ENCODE measurements around the gene COLQ.

The COLQ gene

DNA sequence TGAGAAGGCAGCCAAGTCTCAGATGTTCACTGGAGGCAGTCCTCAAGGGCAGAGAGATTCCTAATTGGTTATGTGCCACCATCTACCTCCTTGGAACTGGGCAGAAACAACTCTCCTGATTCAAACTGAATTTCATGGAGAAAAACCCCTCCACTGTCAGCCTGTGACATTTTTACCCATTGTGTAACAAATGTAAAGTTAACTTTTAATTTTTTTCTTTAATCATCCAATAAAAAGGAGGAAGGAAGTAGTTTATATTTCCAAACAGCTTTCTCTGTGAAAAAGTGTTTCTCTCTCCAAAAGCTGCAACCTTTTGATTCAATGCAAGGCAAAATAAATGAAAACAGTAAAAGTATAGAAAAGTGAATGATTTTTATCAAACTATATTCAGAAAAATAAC lies 510 bp upstream of the COLQ start:
- DNase-seq (ENCODE audit: low read depth), result no peak
- H3K4me3 ChIP-seq (ENCODE audit: low read depth, low read length), result no peak overlapping the region

DNA sequence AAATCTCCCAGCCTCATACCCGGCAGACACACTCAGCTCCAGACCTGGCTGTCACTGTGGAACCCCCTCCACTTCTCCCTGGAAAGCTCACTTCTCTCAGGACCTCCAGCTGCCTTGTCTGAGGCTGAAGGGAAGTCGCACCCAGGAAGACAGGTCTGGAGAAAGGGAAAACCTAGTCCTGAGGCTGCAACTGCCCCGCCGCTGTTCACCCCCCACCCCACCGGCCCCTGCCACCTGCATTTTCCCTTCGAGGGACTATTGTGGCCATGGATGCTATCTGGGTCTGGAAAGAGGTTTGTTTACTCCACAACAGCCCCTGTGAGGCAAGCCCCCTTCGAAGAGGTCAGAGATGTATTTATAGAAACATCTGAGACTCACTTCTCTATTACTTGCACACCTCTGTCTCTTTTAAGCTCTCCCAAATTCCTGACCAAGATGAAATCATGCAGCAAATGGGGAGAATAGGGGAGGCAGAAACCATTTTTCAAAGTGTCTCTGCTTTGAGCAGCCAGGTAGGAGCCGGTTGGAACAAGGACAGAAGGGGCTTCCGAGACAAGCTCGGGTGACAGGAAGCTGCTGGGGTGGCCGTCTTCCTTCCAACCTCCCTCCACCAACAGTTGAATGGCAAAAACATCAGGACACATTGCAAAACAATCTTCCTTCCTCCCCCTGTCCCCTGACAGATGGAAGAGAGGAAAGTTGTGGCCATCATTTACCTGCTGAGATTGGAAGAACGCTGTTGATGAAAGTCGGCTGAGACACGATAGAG lies 518 bp downstream of the COLQ start:
- no peak for DNase-seq (ENCODE audit: low read depth)
- no peak overlapping the region for H3K4me3 ChIP-seq (ENCODE audit: low read depth, low read length)

DNA sequence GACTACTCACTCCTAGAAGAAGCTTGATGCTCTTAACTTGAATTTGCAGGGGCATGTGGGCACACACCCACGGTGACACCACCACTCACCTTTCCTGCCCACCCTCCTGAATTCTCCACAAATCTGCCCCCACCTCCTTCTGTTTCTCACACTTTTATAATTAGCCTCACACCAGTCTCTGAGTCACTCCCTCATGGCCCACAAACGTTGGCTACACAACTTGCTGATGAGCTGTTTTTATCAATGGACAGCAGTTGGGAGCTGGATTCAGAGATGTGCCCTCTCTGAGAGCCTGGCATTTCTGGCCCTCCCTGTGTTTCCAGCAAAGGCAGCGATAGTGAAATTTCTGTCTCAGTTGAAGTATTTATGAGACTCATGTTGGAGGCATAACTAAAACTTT lies 1.3 kb downstream of the COLQ start:
- H3K4me3 ChIP-seq (ENCODE audit: low read depth, low read length), result no peak overlapping the region
- DNase-seq (ENCODE audit: low read depth), result no peak

DNA sequence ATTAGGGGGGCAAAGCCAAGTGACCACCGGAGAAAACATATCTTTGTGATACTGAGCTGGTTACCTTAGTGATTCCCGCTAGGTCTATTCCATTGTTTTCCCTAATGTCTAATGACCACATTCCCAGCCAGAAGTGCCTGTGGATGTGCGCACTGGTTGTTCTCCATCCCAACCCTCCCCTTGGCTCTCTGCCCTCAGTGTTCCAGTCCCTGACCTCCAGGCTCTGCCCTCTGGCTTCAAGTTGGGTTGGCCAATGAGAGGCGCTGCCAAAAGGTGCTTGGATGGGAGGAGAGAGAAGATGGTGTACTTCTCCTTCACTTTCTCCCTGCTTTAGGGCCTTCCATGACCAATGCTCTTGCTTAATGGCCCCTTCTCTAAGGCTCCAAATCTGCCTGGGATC lies 2.4 kb downstream of the COLQ start:
- no peak overlapping the region for H3K4me3 ChIP-seq (ENCODE audit: low read depth, low read length)
- DNase-seq (ENCODE audit: low read depth), result no peak

DNA sequence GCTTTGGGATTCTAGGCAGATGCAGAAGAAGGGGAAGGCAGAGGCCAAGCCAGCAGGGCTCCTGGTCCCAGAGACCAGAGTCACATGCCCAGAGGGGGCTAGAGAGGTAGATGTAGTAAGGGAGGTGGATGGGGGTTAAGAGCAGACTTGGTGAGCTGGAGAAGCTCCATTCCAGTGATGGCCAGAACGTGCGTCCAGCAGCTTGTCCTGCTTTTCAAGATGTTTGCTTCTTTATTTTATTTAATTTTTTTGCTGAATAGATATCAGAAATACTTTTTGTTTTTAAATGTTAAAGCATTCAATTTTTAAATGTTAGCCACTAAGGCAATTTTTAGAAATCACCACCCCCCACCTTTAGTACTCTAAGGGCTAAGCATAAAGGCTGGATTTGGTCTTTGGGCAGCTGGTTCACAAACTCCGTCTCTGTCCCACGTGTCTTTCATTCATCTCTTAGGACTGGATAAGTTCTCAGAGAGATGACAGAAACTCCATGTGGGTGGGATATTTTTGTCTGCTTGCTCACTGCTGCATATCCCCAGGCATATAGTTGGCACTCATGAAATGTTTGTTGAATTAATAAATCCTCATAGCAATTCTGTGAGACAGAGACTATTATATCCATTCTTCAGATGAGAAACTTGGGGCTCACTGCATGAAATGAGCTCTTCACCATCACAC lies 6.7 kb downstream of the COLQ start:
- H3K4me3 ChIP-seq (ENCODE audit: low read depth, low read length), result no peak overlapping the region
- DNase-seq (ENCODE audit: low read depth), result no peak

DNA sequence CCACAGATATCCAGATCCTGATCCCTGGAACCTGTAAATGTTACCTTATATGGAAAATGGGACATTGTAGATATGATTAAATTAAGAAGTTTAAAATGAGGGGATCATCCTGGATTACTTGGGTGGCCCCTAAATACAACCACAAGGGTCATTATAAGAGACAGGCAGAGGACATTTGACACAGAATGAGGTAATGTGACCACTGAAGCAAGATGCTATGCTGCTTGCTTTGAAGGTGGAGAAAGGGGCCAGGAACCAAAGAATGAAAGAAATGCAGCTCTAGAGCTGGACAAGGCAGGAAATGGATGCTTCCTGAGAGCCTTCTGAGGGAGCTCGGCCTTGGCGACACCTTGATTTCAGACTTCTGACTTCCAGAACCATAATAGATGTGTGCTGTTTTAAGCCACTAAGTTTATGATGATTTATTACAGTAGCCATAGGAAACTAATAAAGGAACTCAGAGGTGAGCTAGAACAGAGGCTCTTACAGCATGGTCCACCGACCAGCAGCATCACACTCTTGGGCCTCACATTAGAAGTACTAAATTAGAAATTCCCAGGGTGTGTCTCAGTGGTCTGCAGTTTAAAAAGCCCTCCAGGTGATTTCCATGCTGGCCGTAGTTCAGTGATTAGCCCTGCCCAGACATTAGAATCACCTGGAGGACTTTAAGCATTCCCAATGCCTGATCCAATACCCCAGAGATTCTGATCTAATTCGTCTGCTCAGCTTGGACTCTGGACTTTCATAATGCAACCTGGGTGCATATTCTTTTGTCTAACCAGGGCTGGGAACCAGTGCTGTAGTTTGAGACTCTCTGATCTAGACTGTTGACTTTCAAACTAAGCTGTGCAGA lies 7.5 kb downstream of the COLQ start:
- DNase-seq (ENCODE audit: low read depth), result no peak
- no peak overlapping the region for H3K4me3 ChIP-seq (ENCODE audit: low read depth, low read length)

DNA sequence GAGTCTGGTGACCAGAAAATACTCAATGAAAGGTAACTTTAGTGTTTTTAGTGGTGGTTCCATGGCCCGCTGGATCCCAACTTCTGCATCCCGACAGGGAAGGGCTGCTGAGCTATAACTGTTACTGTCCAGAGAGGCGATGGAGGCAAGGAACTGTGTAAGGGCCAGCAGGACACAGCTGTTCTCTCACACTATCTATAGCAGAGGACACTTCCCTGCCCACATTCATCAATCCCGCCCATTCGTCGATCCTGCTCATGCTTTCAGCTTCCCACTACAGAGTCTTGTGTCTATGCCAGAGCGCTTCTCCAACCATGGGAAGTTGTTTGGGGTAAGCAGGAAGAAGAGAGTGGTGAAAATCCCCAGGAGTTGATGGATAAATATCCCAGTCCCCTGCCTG lies 8.4 kb downstream of the COLQ start:
- no peak overlapping the region for H3K4me3 ChIP-seq (ENCODE audit: low read depth, low read length)
- no peak for DNase-seq (ENCODE audit: low read depth)

DNA sequence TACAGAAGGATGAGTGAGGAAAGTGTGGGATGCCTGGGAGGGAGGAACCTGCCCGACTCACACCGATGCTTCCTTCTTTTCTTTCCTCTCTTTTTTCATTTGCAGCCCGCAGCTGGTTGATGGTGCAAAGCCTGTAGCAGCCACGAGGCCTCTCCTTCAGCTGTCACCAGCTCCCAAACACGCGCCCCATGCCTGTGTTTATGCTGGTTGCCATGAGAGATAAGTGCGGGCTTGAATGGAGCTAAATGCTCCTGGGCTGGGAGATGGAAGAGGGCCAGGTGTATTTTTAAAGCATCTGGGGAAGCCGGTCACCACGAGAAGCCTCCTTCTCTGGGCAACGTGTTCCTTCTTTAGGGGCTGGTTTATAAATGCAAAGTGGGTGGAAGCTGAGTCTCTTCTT lies 9.3 kb downstream of the COLQ start:
- H3K4me3 ChIP-seq (ENCODE audit: low read depth, low read length), result no peak overlapping the region
- DNase-seq (ENCODE audit: low read depth), result no peak

DNA sequence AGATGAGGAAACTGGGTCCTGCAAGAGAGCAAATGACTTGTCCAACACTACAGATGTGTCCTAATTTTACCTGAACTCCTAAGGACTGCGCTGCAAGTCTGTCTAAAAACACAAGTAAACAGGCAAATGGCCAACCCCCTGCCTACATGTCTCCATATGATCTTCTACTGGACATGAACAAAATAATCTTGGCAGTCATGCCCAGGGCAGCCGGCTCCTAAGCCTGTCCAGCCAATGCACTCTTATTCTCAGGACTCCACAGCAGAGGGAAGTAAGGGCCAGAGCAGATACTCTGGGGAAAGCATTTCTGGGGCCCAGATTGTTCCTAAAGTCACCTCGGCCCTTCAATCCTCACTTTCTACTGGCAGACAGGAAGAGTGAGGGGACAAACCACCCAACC lies 10.3 kb downstream of the COLQ start:
- no peak for DNase-seq (ENCODE audit: low read depth)
- H3K4me3 ChIP-seq (ENCODE audit: low read depth, low read length), result no peak overlapping the region

DNA sequence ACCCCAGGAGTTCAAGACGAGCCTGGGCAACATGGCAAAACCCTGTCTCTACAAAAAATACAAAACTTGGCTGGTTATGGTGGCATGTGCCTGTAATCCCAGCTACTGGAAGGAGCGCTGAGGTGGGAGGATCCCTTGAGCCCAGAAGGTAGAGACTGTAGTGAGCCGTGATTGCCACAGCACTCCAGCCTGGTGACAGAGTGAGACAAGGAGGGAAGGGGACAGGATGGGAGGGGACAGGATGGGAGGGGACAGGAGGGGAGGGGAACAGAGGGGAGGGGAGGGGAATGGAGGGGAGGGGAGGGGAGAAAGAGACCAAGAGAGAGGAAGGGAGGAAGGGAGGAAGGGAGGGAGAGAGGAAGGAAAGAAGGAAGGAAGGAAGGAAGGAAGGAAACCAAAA lies 11.0 kb downstream of the COLQ start:
- DNase-seq (ENCODE audit: low read depth), result no peak
- H3K4me3 ChIP-seq (ENCODE audit: low read depth, low read length), result no peak overlapping the region

DNA sequence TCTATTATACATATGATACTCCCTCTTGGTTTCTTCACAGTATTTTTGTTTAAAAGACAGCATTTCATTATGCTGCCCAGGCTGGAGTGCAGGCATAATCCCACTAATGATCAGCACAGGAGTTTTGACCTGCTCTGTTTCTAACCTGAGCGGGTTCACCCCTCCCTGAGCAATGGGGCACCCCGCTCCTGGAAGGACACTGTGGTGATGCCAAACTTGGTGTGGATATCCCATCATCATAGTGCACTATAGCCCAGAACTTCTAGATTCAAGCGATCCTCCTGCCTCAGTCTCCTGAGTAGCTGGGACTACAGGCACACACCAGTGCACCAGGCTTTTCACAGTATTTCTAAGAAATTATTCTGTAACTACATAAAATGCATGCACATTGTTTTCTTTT lies 14.9 kb downstream of the COLQ start:
- no peak for DNase-seq (ENCODE audit: low read depth)
- no peak overlapping the region for H3K4me3 ChIP-seq (ENCODE audit: low read depth, low read length)

DNA sequence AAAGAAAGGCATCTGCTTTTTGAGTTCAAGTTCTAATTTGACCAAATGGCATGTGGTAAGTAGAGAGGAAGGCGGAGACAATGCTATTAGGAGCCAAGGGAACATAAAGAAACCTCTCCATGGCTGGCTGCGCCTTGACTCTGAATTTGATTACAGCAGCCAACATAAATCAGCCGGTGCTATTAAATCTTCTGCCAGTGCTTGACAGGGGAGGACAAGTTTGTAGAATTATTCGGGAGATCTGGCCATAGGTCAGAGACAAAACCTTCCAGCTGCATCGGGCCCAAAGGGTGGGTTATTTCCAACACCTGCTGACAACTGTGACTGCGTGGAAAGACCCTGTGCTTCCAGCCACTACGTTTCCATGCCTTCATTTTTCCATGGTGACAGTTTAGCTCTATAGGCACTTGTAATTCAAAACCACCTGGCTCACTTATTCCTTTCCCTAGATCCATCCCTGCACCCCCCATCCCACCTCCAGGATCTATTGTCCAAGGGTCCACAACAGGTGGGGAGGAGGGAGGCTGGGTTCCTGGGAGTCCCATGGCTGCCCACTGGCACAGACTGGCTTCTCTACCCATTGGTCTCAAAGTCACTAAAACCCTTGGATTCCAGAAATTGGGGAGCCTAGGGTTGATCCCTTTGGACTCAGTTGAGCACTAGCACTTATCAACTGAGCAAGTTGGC lies 15.9 kb downstream of the COLQ start:
- H3K4me3 ChIP-seq (ENCODE audit: low read depth, low read length), result no peak overlapping the region
- no peak for DNase-seq (ENCODE audit: low read depth)

DNA sequence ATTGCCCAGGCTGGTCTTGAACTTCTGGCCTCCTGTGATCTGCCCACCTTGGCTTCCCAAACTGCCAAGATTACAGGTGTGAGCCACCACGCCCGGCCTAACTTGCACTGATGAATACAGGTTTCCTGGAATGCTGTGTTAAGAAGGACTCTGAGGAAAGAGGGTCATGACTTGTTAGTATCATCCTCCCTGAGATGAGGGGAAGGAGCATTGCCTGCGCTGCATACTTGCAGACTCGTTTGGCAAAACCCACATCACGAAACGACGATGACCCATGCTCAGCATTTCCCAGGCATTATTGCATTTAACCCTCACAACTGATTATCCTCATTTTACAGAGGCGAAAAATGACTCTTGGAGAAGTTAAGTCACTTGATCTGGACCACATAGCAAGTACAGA lies 18.9 kb downstream of the COLQ start:
- DNase-seq (ENCODE audit: low read depth), result no peak
- no peak overlapping the region for H3K4me3 ChIP-seq (ENCODE audit: low read depth, low read length)

DNA sequence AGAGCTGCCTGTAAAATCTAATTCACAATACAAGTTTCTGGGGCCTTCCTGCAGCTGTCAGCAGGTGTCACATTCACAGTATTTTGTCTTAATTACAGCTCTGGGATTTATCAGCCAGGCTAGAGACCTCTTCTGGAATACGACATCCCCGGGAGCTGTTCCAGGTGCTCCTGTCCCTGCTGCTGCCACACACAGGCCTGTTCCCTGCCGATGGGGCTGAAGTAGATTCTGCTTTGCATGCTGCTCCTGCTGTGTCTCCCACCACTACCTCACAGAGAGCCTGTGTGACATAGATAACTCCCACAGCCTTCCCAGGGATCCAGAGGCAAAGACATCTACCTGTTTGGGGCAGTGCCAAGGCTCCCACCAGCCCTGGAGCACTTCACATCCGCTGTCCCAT lies 20.4 kb downstream of the COLQ start:
- H3K4me3 ChIP-seq (ENCODE audit: low read depth, low read length), result no peak overlapping the region
- DNase-seq (ENCODE audit: low read depth), result no peak

DNA sequence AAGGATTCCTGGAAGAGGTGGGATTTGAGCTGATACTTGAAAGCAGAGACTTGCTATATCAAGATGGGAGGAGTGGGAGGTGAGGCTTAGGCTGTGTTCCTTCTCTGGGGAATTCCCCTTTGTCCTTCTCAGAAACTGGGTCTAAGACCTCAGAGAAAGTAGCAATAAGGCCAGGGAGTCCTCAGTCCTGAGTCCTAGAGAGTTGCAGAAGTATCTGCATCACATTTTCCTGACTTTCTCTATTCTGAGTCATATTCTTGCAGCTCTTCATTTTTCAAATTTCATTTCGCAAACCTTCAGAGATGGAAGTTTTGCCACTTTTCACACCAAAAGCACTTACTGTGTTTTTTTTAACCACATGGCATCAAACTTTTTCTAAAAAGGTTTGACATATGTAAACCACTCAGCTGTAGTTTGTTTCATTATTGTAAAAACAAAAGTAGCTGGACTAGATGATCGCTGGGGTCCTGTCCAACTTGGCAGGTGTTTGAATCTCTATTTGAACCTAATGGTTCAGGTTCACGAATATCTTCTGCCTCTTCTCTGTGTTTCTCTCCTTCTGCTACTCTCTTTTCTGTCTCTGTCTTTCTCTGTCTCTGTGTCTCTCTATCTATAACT lies 21.3 kb downstream of the COLQ start:
- no peak for DNase-seq (ENCODE audit: low read depth)
- no peak overlapping the region for H3K4me3 ChIP-seq (ENCODE audit: low read depth, low read length)

DNA sequence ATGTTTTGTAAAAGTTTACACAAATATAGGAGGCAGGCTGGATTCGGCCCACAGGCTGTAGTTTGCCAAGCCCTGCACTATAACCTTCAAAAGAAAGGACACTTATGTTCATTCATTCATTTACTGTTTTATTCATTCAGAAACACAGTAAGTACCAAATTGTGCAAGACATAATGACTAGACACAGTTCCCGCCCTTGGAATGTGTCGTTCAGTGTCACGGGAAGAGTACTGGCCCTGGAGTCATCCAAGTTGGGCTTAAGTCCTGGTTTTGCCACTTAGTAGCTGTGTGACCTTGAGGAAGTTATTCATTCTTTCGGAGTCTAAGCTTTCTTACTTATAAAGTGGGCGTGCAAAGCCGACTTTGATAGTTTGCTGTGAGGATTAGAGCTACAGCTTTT lies 22.0 kb downstream of the COLQ start:
- no peak overlapping the region for H3K4me3 ChIP-seq (ENCODE audit: low read depth, low read length)
- DNase-seq (ENCODE audit: low read depth), result no peak

DNA sequence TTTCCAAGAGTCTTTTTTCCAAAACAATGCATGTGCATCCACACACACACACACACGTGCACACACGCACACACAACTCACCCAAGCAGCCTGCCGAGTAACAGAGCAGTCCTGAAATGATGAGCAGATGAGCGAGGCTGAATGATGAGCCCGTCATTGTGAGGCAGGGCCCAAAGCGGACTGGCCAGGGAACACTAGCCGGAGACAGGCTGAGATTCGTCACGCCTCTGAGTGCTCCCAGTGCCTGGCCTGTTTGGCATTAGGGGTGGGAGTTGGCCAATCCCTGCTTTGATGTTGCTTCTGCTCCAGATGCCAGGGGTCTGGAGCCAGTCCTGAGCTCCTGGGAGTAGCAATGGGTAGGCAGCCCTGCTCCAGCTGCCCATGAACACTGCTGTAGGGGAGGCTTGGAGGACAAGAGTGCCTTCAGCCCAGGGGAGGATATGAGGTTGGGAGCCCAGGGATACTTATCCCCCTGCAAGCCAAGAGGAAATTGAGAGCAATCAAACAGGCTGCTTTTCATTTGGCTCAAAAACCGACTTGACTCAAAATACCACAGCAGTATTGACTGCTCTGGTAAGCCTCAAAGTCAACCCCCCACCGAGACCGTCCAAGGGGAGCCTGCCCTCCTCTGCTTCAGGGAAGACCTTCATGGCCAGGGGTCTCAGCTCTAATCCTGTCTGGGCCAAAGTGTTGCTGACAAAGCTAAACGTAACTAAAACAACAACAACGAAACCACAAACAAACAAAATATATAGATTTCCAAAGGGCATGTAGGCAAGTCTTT lies 22.9 kb downstream of the COLQ start:
- H3K4me3 ChIP-seq (ENCODE audit: low read depth, low read length), result no peak overlapping the region
- no peak for DNase-seq (ENCODE audit: low read depth)

DNA sequence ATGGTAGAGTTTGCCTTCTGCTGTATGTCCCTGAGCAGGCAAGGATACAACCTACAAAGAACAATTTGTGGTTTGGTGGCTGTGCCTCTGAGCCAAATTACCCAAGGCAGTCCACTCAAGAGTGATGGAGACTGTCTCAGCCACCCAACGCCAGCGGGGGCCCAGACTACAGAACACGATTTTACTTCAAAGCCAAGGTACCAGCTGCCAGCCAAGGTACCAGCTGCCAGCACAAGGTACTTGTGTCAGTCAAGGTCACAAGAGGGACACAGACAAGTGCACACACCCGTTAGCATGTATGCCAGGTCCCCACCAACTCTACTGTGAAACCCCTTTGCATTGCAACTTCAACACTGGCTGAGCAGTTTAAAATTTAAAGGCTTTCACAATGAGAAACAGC lies 23.5 kb downstream of the COLQ start:
- no peak overlapping the region for H3K4me3 ChIP-seq (ENCODE audit: low read depth, low read length)
- DNase-seq (ENCODE audit: low read depth), result no peak

DNA sequence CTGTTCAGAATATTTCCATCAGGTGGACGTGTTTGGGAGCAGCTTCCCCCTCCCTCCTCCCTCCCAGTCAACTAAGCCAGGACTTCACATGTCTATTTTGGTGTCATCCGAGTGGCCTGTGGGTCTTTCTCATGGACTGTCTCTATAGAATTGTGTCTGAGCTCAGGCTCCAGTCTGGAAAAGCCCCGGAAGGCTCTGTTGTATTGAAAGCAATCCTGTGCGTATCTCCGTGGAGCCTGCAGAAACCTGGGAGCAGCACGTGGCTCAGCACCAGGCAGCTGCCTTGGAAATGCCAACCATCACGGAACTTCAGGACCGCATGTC lies 25.2 kb downstream of the COLQ start:
- DNase-seq (ENCODE audit: low read depth), result no peak

More for the DNA sequence above, 25.2 kb downstream of the COLQ start:
- H3K4me3 ChIP-seq (ENCODE audit: low read depth, low read length), result no peak overlapping the region

Measured in skeletal muscle cell (primary cell).